HT1080 (cell line): Measurements from ENCODE around the gene SLF2. TPM values are rescaled to one million over a fixed set of nuclear protein-coding genes. Genes with fewer than 3 reads are reported as not detected.

Experiments
- DNase-seq: peaks from one replicate; pipeline ENCODE4 v3.0.0-alpha.2; 2015; ENCODE audit warnings: low read depth
- polyA plus RNA-seq, 2 experiments: library from polyadenylated mRNA; depleted of rRNA; stranded (reverse); fragments of >200 nt; gene quantifications; 2 replicates each; pipeline ENCODE4 v1.2.3, GENCODE V29; 2015
- total RNA-seq: library from RNA; depleted of rRNA; stranded (reverse); fragments of >200 nt; shearing (Covaris generic); gene quantifications from 2 replicates; pipeline ENCODE4 v1.2.3, GENCODE V29; 2014; rRNA removed

SLF2 gene
- 15.7 and 17.4 TPM in 2 replicates for total RNA-seq
- 8.4 and 10.1 TPM in 2 replicates for polyA plus RNA-seq (2015; cell fraction: cytosol; rRNA removed)
- polyA plus RNA-seq (2015; cell fraction: nucleus; rRNA removed): 16.9 and 21.0 TPM in 2 replicates

DNA sequence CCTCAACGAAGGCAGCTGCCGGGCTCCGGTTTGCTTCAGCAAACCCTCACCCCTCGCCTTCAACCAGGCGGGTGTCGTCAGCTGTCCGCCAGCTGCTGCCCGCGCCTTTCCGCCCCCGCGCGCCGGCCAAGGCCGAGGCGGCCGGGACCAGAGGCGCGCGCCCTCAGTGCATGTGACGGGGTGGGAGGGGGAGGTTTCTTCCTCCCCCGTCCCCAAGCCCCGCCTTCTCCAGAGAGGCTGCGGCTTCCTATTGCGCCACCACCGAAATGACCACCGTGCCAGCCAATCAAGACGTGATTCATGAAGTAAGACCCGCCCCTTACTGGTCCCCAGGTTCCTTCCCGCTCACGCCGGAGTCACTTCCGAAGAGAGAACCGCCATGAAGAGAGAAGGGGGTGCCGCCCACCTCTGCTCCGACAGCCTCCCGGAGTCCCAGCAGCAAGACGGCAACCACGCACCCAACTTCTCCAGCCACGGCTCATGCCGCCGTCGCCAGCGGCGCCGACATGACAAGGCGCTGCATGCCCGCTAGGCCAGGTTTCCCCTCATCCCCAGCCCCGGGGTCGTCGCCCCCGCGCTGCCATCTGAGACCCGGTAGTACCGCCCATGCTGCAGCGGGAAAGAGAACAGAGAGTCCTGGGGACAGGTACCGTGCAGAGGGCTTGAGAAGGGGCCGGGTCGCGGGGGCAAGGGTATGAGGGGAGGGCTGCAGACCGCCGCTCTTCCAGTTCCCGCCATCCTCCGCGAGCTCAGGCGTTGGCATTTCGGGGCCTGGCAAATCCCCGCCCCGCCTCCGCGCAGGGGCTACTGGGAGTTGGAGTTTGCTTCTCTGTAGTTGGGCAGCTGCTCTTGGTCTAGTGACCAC lies at the start of gene SLF2:
Gene SLF2 (plus strand): TSS at position 359 of the 865 bp plus-strand sequence. CDS start 148 bp downstream, at position 507.
- peak; percentile 97 for DNase-seq

GRCh38 chr10:100863433-100863832 lies 49.3 kb upstream of the SLF2 start:
- DNase-seq: no peak

GRCh38 chr10:100864036-100864885 lies 48.5 kb upstream of the SLF2 start:
- DNase-seq: no peak

DNA sequence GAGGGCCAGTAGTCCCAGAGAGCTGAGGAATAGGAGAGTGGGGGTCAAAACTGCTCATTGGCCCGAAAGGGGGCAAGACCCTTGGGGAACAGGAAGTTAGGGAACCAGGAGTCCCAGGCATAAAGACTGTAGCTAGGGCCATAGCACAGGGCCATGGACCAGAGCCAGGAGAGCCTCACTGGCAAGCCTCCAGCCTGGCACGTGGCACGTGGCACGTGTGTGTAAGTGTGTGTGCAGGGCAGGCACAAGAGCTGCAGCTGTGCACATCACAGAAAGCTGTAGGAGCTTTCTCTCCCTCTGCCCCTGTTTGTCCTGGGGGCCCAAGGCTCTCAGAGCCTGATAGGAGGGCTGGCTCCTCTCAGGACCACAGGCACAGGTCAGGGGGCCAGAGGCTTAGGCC lies 47.8 kb upstream of the SLF2 start:
- DNase-seq: no peak

DNA sequence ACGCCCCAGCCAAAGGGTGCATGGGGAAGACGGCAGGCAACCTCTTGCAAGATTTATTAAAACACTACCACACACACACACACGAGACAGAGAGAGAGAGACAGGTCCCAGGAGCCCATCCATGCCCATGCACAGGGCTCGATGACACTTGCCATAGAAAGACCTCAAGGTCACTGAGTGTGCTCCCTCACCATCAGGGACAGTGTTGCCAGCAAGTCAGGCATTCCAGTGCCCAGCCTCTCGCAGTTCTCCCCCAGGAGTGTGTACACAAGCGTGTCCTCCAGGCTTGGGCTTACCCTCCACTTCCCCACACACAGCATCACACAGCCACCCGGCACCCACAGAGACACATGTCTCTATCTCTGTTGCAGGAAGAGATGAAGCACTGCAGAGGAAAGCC lies 46.8 kb upstream of the SLF2 start:
- DNase-seq: no peak

DNA sequence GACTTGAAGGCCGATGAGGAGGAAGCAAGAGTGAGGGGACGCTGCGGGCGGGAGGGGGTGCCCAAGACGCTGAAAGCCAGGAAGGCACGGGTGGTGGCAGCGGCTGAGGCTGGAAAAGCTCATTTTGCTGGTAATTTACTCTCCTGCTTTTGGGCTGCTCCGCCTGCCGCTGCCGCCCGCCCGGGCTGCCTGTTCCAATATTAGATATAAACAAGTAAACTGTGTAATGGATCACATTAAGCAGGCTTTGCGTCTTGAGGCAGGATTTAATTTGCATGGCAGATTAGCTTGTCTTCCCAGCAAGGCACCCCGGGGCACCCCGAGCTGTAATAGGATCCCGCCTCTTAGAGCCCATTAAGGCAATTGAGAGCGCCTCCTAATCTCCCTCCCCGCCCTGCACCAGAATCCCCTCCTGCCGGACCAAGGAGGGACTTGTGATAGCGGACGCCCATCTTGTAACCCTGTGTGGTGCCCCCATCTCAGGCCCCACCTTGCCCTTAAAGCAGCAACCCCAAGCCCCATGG lies 46.1 kb upstream of the SLF2 start:
- DNase-seq: no peak

GRCh38 chr10:100867261-100867963 lies 45.4 kb upstream of the SLF2 start:
- DNase-seq: no peak

GRCh38 chr10:100868382-100868781 lies 44.4 kb upstream of the SLF2 start:
- no peak for DNase-seq

DNA sequence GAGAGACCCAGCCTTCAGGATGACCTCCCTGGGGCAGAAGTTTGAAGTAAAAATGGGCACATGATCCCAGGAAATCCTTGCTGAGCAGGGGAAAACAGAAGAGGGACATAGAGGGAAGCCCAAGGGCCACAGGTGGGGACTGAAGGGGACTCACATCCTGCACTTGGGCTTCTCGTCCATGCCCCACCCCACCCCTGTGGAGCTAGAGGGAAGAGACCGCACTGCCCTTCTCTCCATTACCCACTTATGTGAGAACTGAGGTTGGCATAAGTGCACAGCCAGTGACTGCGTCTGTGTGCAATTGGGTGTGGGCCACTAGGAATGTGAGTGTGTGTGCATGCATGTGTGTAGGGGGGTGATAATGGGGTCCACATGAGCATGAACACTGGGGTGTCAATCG lies 43.4 kb upstream of the SLF2 start:
- DNase-seq: no peak

GRCh38 chr10:100872034-100872791 lies 40.5 kb upstream of the SLF2 start:
- DNase-seq: peak; percentile 62

- no peak for DNase-seq
These were observed 39.5 kb upstream of the SLF2 start for GRCh38 chr10:100873146-100873826.

DNA sequence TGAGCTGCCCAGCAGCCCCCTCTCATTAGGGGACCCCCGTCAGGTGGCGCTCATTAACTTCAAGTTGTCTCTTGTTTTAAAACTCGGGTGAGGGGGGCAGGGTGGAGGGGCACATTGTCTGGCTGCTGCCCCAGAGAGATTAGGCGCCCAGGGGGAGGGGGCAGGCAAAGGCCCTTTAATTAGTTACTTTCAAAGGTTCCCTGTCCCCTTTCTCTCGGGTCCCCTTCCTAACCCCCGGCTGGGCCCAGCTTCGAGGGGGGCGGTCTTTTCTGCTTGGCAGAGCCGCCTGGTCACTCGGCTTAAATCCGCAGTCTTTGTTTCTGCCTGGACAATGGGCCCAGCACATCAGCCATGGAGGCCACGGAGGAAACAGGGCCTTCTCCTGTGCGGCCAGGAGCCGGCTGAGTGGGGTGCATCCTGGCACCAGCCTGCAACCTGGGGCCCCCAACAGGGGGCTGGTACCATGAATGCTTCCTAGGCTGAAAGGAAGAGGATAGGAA lies 38.9 kb upstream of the SLF2 start:
- no peak for DNase-seq

DNA sequence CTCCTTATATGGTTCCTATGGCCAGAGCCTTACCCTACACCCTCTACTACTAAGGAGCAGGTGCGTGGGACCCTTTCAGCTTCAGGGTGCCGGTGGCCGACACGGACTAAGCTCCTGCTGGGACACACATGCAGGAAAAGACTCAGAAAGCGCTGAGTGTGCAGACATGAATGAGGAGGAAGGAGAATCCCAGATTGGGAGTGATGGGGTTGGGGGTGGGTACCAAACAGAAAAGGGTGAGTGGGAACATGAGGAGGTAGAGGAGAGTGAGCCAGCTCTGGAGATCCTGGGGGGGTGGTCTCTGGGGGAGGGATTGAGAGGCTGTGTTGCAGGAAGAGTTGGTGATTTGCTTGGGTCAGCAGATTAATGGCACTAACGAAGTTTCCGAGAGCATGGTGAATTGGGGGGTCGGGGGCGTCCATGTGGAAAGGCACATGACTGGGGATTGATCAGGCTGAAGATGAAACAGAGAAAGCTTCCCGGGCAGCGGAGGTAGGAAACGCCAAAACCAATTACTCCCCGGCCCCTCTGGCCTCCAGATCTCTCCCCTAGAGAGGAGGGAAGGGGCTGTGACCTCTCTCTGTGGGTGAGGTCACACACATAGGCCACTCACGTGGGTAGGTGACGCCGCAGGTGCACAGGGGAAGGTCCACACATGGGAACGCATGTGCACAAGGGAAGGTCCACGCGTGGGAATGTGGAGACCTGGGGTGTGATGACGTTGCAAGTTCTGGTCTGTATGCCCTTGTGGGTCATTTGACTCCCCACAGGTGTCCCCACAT lies 37.9 kb upstream of the SLF2 start:
- no peak for DNase-seq

GRCh38 chr10:100875484-100876166 lies 37.1 kb upstream of the SLF2 start:
- DNase-seq: no peak

GRCh38 chr10:100876585-100877460 lies 35.9 kb upstream of the SLF2 start:
- DNase-seq: no peak

GRCh38 chr10:100877461-100877850 lies 35.3 kb upstream of the SLF2 start:
- DNase-seq: no peak

DNA sequence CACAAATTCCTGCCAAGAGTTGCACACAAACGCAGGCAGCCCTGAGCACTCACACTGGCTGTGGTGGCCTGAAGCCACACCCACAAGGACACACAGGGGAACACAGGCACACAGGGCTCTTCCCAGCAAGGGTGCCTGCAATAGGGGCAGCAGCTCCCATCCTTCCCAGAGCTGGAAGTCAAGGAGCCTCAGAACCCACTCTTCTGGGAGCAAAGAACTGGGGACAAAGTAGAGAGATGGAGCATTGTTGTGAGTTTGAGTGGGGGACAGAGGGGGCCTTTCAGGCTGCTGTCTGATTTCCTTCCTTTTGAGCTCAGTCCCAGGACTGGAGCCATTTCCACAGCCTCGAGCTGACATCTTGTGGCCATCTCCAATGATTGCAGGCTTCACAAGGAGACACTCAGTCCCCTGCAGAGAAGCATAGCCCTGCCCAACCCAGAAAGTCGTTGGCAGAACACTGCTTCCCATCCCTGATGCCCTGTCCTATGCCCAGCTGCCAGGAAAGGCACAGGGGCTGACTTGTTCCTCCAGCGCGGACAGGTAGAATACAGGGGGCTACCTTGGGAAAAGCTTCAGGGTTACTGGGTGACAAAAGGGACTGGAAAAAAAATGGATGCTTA lies 34.4 kb upstream of the SLF2 start:
- DNase-seq: peak; percentile 70
